RWPE2 (cell line): Measurements from ENCODE around the gene AHCYL2.

Experiments used
- ATAC-seq: fragments of 200-7000 bp; cut with Tn5 transposase; 3 replicates; pipeline ENCODE4 v1.9.1; 2021; ENCODE audit warnings: low read depth
- DNase-seq: peaks from one replicate; pipeline ENCODE4 v3.0.0-alpha.2; 2020; ENCODE audit warnings: low spot score
- H3K27ac ChIP-seq: fragments of 450-650 bp; 2 replicates; pipeline ENCODE4 v1.5.1; 2017; ENCODE audit warnings: mild to moderate bottlenecking; ENCODE audit not compliant: poor library complexity, severe bottlenecking
- H3K27me3 ChIP-seq: fragments of 250-450 bp; sonication (Bioruptor Pico); 2 replicates; pipeline ENCODE4 v1.5.1; 2021; ENCODE audit warnings: mild to moderate bottlenecking, moderate library complexity; ENCODE audit not compliant: insufficient read depth, poor library complexity, severe bottlenecking
- H3K36me3 ChIP-seq: fragments of 250-450 bp; sonication (Bioruptor Pico); 2 replicates; pipeline ENCODE4 v1.5.1; 2020; ENCODE audit warnings: low read depth, mild to moderate bottlenecking, moderate library complexity
- H3K4me1 ChIP-seq: fragments of 250-450 bp; sonication (Bioruptor Pico); 2 replicates; pipeline ENCODE4 v1.5.1; 2021; ENCODE audit warnings: mild to moderate bottlenecking, moderate library complexity; ENCODE audit not compliant: insufficient read depth, poor library complexity, severe bottlenecking
- H3K4me3 ChIP-seq: fragments of 250-450 bp; sonication (Bioruptor Pico); 2 replicates; pipeline ENCODE4 v1.5.1; 2021; ENCODE audit warnings: mild to moderate bottlenecking, moderate library complexity; ENCODE audit not compliant: severe bottlenecking
- H3K9me3 ChIP-seq: fragments of 250-450 bp; sonication (Bioruptor Pico); 2 replicates; pipeline ENCODE4 v1.5.1; 2021; ENCODE audit warnings: mild to moderate bottlenecking, moderate library complexity; ENCODE audit not compliant: severe bottlenecking
- TF ChIP-seq, protein P1 (sequence below): fragments of 450-650 bp; IDR thresholded peaks from one replicate; pipeline ENCODE4 v1.5.1; 2017; ENCODE audit warnings: mild to moderate bottlenecking, moderate library complexity; ENCODE audit not compliant: poor library complexity, severe bottlenecking

Gene AHCYL2

DNA sequence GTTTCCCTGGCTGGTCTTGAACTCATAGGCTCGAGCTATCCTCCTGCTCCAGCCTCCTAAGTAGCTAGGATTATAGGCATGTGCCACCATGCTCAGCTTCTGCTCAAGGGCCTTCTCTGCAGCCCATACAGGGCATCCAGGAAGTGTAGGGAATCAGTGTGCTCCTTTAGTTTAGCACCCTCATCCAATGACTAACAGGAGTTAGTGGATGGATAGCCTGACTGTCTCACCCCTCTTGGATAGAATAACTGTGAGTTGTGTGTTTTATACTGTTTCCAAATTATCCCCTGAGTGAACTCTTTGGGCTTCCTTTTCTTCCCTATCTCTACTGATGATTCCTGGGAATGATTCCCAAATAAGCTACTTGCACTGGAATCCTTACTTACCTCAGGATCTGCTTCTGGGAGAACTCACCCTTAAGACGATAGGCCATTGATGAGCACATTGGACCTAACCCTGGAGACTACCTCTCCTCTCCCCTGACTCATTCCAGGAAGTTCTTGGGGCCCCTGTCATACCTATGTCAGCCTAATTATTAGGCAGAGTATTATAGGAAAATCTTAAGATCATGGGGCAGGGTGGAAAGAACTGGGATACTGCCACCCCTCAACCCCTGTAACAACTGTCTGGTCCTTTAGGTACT, 227.9 kb downstream of the AHCYL2 start:
- no peaks in the 10 kb centered on the region for H3K9me3 ChIP-seq
- no peaks in the 10 kb centered on the region for H3K27me3 ChIP-seq
- H3K4me3 ChIP-seq, result no peak overlapping the region
- H3K27ac ChIP-seq, result peak overlapping the region; percentile 19
- ATAC-seq (peak; percentile 62), DNase-seq (no peak)
- H3K36me3 ChIP-seq, result peaks cover 31% of the 10 kb centered on the region
- TF ChIP-seq, protein P1, sequence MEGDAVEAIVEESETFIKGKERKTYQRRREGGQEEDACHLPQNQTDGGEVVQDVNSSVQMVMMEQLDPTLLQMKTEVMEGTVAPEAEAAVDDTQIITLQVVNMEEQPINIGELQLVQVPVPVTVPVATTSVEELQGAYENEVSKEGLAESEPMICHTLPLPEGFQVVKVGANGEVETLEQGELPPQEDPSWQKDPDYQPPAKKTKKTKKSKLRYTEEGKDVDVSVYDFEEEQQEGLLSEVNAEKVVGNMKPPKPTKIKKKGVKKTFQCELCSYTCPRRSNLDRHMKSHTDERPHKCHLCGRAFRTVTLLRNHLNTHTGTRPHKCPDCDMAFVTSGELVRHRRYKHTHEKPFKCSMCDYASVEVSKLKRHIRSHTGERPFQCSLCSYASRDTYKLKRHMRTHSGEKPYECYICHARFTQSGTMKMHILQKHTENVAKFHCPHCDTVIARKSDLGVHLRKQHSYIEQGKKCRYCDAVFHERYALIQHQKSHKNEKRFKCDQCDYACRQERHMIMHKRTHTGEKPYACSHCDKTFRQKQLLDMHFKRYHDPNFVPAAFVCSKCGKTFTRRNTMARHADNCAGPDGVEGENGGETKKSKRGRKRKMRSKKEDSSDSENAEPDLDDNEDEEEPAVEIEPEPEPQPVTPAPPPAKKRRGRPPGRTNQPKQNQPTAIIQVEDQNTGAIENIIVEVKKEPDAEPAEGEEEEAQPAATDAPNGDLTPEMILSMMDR, result no peak
- peaks cover 17% of the 10 kb centered on the region for H3K4me1 ChIP-seq

DNA sequence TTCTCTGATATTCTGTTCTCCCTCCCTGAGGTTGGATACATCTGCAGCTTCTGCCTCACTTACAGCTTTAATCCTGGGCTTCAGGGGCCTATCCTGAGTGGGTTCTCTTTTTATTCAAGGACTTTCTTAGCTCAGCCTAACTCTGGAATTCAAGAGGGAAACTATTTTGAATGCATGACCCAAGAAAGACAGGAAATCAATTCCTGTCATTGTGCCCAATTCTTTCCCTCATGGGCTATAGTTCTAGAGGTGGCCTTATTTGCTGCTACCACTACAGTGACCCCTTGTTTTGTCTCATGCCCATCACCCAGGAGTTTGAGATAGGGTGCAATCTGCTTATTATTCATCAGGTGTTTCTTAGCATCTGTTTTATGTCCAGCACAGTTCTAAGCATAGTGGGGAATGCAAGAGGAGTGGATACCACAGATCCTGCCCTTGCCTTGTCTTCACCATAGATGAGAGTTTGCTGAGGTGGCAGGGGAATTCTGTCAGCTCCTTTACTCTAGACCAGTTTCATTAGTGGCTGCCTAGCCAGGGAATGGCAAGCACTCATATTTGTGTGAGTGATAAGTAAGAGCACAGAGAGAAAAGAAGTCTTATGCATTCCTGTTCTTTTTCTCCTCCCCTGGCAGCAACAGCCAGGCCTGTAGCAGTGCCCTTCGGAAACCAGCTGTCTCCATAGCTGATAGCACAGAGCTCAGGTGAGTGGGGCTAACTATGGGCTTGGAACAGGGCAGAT, 228.8 kb downstream of the AHCYL2 start:
- ATAC-seq, result no peak; the same call in 2 of the 3 replicates
- H3K9me3 ChIP-seq, result no peaks in the 10 kb centered on the region
- peaks cover 38% of the 10 kb centered on the region for H3K36me3 ChIP-seq
- TF ChIP-seq, protein P1, result no peak
- no peak overlapping the region for H3K4me3 ChIP-seq
- no peaks in the 10 kb centered on the region for H3K27me3 ChIP-seq
- peak overlapping the region; percentile 19 for H3K27ac ChIP-seq
- peaks cover 17% of the 10 kb centered on the region for H3K4me1 ChIP-seq
- DNase-seq, result no peak

- Histone ChIP-seq H3K27me3 (no peaks in the 10 kb centered on the region), H3K27ac (peak overlapping the region; percentile 19), H3K9me3 (no peaks in the 10 kb centered on the region), H3K4me3 (no peak overlapping the region), H3K4me1 (peaks cover 17% of the 10 kb centered on the region), H3K36me3 (peaks cover 43% of the 10 kb centered on the region)
- TF ChIP-seq, protein P1, result no peak
- DNase-seq (no peak), ATAC-seq (peak; percentile 84)
These were observed 229.4 kb downstream of the AHCYL2 start for GRCh38 chr7:129454249-129454551.

- ATAC-seq (no peak), DNase-seq (no peak)
- Histone ChIP-seq H3K27ac (no peak overlapping the region), H3K36me3 (peaks cover 63% of the 10 kb centered on the region), H3K4me1 (peaks cover 17% of the 10 kb centered on the region), H3K4me3 (no peak overlapping the region), H3K9me3 (no peaks in the 10 kb centered on the region), H3K27me3 (no peaks in the 10 kb centered on the region)
- TF ChIP-seq, protein P1, result no peak
These were observed 231.6 kb downstream of the AHCYL2 start for GRCh38 chr7:129456421-129456820.

DNA sequence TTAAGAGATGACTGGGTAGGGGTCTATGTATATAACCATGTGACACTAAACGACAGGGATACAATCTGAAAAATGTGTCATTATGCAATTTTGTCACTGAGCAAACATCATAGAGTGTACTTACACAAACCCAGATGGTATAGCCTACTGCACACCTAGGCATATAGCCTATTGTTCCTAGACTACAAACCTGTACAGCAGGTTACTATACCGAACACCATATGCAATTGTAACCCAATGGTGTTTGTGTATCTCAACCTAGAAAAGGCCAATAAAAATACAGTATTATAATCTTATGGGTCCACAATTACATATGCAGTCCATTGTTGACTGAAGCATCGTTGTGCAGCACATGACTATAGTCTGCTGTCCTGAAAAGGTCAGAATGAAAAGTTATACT, 232.3 kb downstream of the AHCYL2 start:
- no peaks in the 10 kb centered on the region for H3K9me3 ChIP-seq
- TF ChIP-seq, protein P1, result no peak
- no peak overlapping the region for H3K4me3 ChIP-seq
- ATAC-seq, result no peak
- H3K36me3 ChIP-seq, result peaks cover 60% of the 10 kb centered on the region
- peaks cover 17% of the 10 kb centered on the region for H3K4me1 ChIP-seq
- H3K27ac ChIP-seq, result no peak overlapping the region
- no peaks in the 10 kb centered on the region for H3K27me3 ChIP-seq
- no peak for DNase-seq
